Measurements from ENCODE around the gene ALG2. TPM values are rescaled to one million over a fixed set of nuclear protein-coding genes. Genes with fewer than 3 reads are reported as not detected.

ALG2 gene
- total and polyA plus RNA-seq, 4 donors, result 26.1 to 44.4 (median 37.1) TPM

- Histone ChIP-seq H3K9ac (ENCODE audit: insufficient read depth in 1 of 2, low read length in 2 of 2) (no peak overlapping the region), H3K36me3 (ENCODE audit: control insufficient read depth in 4 of 4, insufficient read depth in 4 of 4, low read length in 4 of 4) (no peaks in the 10 kb centered on the region), H3K4me3 (no peak overlapping the region), H3K27me3 (ENCODE audit: control insufficient read depth in 3 of 3, insufficient read depth in 3 of 3, low read length in 2 of 3) (no peaks in the 10 kb centered on the region), H3K9me3 (ENCODE audit: control insufficient read depth in 4 of 4, insufficient read depth in 3 of 4, low read length in 3 of 4) (no peaks in the 10 kb centered on the region), H3K4me1 (ENCODE audit: control insufficient read depth in 5 of 5, insufficient read depth in 5 of 5, low read length in 5 of 5) (peaks cover 0 to 3% (median 0%) of the 10 kb centered on the region in 5 donors), H3K27ac (ENCODE audit: low read depth in 1 of 2, low read length in 1 of 2) (no peak overlapping the region)
- 97 to 100% methylated on average over 2 of the region's 2 CpGs for WGBS, 2 donors
- DNase-seq (no peak), ATAC-seq (ENCODE audit: insufficient read depth, low FRiP score) (no peak)
- no peak for TF ChIP-seq CTCF (IDR thresholded peaks at IDR 0.05; ENCODE audit: control extremely low read depth, extremely low read depth)
These were observed 31.4 kb upstream of the ALG2 start for GRCh38 chr9:99253134-99253533.

- H3K36me3 ChIP-seq (ENCODE audit: control insufficient read depth in 4 of 4, insufficient read depth in 4 of 4, low read length in 4 of 4), result peaks cover 0 to 1% (median 0%) of the 10 kb centered on the region in 4 donors
- DNase-seq, result no peak
- no peaks in the 10 kb centered on the region for H3K27me3 ChIP-seq (ENCODE audit: control insufficient read depth in 3 of 3, insufficient read depth in 3 of 3, low read length in 2 of 3)
- no peak for ATAC-seq (ENCODE audit: insufficient read depth, low FRiP score)
- H3K9me3 ChIP-seq (ENCODE audit: control insufficient read depth in 4 of 4, insufficient read depth in 3 of 4, low read length in 3 of 4), result no peaks in the 10 kb centered on the region
- no peak for TF ChIP-seq CTCF (IDR thresholded peaks at IDR 0.05; ENCODE audit: control extremely low read depth, extremely low read depth)
- no peaks in the 10 kb centered on the region for H3K4me1 ChIP-seq (ENCODE audit: control insufficient read depth in 5 of 5, insufficient read depth in 5 of 5, low read length in 5 of 5)
- WGBS, 2 donors, result 95 to 96% methylated on average over 4 of the region's 4 CpGs
- H3K9ac ChIP-seq (ENCODE audit: insufficient read depth in 1 of 2, low read length in 2 of 2), result no peak overlapping the region
- no peak overlapping the region for H3K4me3 ChIP-seq
- no peak overlapping the region for H3K27ac ChIP-seq (ENCODE audit: low read depth in 1 of 2, low read length in 1 of 2)
These were observed 29.4 kb upstream of the ALG2 start for GRCh38 chr9:99251157-99251556.

- no peaks in the 10 kb centered on the region for H3K4me1 ChIP-seq (ENCODE audit: control insufficient read depth in 5 of 5, insufficient read depth in 5 of 5, low read length in 5 of 5)
- no peak for DNase-seq
These were observed 27.9 kb upstream of the ALG2 start for GRCh38 chr9:99249619-99250018.

More at GRCh38 chr9:99249619-99250018, 27.9 kb upstream of the ALG2 start:
- peaks cover 0 to 1% (median 0%) of the 10 kb centered on the region in 4 donors for H3K36me3 ChIP-seq (ENCODE audit: control insufficient read depth in 4 of 4, insufficient read depth in 4 of 4, low read length in 4 of 4)
- H3K27me3 ChIP-seq (ENCODE audit: control insufficient read depth in 3 of 3, insufficient read depth in 3 of 3, low read length in 2 of 3), result no peaks in the 10 kb centered on the region
- H3K9me3 ChIP-seq (ENCODE audit: control insufficient read depth in 4 of 4, insufficient read depth in 3 of 4, low read length in 3 of 4), result no peaks in the 10 kb centered on the region
- no peak for ATAC-seq (ENCODE audit: insufficient read depth, low FRiP score)
- no peak overlapping the region for H3K9ac ChIP-seq (ENCODE audit: insufficient read depth in 1 of 2, low read length in 2 of 2)
- no peak overlapping the region for H3K4me3 ChIP-seq
- no peak overlapping the region for H3K27ac ChIP-seq (ENCODE audit: low read depth in 1 of 2, low read length in 1 of 2)
- no peak for TF ChIP-seq CTCF (IDR thresholded peaks at IDR 0.05; ENCODE audit: control extremely low read depth, extremely low read depth)
